Brain pericyte (primary cell): ENCODE data around the gene RAB3IL1.

Experiments used
- DNase-seq: peaks from one replicate; pipeline ENCODE4 v3.0.0-alpha.2; 2012; ENCODE audit warnings: low read depth, low spot score

Gene RAB3IL1

DNA sequence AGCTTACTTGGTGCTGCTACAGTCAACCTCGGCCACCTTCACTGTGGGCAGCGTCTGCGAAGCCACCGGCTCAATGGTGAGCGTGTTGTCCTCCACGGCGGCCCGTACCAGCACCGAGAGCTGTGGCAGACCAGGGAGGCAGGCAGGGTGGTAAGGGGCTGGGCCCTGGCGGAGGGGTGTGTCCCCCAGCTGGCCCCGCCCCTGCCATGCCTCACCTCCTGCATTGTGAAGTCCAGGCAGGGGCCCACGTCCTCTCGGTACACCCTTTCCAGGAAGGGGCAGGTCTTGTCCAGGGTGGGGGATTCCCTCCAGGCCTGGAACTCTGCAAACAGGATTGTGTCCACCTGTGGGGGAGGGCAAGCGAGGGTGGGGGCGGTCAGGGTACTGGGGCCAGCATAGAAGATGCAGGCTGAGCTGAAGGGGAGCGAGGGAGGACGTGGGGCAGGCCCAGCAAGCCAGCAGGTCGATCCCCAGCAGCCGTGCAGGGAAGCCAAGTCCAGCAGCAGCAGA lies 12.8 kb downstream of the RAB3IL1 start:
- no peak for DNase-seq

DNA sequence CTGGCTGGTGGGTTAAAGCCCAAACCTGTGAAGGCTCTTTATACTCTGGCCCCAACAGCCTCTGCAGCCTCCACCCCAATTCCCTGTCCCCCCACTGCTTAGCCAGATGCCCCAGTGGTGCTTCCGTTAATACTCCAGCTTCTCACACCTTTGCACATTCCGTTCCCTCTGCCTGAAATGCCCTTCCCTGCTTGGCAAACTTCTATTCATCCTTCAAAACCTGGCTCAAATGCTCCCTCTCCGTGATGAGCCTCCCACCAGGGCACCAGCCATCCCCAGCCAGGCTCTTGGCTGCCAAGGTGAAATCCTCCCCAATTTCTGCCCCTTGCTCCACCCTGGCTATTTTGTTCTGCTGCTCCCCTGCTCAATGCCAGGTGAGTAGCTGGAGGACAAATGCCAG lies 13.5 kb downstream of the RAB3IL1 start:
- no peak for DNase-seq

DNA sequence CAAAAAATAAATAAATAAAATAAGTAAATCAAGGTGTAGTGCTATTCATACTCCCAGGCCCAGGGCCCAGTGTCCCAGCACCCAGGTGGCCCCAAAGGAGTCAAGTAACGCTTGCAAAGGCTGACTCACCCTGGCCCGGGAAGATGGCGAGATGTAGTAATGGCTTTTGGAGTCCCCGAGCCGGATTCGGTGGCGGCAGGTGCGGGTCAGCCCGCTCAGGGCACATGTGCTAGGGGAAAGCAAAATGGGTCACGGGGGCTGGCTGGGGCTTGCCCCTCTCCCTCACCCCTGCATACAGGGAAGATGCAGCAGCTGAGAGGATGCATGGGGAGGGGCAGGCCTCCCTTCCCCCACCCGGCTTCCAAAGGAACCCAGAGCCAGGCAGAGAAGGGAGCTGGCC lies 15.1 kb downstream of the RAB3IL1 start:
- no peak for DNase-seq

DNA sequence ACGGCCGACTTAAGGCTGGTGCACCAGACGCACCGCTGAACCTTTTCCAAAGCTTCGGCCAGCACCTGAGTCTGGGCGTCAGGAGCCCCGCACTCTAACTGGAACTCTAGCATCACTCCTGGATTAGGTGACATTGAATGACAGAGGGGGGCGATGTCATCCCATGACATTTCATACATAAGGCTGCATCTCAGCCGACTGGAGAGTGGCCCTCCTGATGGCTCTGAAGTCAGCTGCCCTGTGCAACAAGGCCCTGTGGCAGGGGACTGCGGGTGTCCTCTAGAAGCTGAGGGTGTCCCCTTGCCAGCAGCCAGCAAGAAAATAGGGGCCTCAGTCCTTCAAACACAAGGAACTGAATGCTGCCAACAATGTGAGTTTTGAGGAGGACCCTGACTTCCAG lies 16.0 kb downstream of the RAB3IL1 start:
- no peak for DNase-seq

DNA sequence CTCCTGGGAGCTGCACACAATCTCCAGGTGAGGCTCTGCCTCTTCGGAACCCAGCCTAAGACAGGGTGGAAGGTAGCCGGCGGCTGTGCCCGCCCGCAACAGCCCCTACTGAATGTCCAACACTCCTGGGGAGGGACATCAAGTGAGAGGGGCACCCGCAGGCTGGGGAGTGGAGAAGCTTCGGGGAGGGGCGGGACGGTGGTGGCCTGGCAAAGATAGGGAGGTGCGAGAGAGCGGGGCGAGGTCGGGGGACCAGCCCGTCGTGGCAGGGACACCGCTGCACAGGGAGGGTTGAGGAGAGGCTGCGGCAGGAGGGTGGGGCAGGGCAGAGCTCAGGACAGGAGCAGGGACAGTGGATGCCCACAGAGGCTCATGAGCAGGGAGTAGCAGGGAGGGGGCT lies 17.1 kb downstream of the RAB3IL1 start:
- no peak for DNase-seq

DNA sequence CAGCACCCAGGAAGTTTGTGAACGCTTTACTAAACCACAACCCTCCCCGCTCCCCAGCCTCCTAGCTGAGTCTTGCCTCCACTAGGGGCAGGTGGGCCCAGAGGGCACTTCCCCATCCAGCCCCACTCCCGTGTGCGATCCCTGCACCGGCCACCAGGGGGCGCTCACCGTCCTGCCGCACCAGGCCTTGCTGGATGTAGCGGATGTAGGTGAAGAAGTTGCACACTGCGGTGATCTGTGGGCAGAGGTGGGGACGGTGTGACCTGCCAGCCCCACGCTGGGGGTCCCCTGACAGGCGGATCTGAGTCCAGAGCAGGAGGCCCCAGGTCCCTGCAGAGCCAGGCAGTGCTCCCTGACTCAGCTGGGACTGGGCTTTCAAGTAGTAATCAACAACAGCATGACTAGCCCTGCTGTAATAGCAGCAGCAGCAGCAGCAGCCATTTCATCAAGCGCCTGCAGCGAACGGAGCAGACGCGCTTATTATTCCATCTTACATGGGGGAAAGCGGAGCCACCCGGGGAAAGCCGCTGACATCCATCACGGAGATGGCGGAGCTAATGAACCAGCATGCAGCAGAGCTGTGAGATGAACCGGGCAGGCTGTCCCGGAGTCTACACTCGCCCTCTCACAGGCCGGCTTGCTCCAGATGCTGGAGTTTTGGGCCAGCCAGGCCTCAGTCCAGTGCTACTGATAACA lies 18.1 kb downstream of the RAB3IL1 start:
- peak; percentile 62 for DNase-seq

DNA sequence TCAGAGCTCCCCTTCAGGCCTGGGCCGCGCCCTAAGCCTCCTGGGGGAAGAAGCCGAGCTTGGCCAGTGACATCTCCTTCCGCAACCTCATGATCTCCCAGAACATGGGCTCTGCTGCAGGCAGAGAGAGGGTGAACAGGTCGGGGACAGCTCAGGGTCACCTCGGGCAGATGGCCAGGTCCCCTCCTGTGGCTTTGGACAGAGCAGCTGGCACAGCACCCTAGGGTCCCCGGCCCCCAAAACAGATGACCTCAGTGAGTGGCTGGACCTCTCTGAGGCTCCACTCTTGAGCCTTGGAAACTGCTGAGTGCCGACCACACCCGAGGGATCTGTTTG lies 19.2 kb downstream of the RAB3IL1 start:
- DNase-seq, result no peak

DNA sequence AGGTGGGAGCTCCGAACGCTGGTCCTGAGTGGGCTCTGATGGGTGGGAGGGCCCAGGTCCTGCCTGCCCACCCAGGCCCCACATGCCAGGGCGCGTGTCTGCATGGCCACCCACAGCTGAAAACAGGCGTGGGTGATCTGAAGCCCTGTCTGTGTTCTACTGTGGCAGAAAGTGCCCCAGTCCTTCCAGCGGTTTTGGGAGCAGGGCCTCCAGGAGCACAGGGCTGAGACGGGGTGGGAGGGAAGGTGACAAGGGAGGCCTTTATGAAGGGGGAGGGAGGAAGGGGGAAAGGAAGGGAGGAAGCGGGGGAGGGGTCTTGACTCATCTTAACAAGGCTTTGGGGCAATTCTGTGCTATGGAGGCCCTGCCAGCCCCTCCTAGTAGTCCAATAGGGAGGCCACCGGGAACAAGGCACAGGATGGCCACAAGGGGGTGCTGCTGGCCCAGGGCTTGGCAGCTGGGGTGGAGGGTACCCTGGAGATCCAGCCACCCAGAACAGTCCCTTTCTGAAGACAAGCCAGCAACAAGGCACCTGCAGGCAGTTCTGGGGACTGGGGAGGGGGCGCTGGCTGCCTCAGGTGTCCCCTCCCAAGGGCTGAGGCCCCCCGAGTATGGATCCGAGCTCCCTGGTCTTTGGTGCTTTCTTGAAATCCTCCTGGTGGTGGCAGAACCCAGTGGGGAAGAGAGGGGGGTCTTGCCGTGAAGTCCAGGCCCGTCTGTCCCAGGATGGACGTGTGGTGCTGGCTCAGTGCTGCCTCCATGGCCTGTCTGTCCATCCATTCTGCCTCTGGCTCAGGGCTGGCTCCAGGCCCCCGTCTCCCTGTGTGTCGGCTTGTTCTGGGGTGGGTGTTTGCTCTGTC lies 19.7 kb downstream of the RAB3IL1 start:
- no peak for DNase-seq

DNA sequence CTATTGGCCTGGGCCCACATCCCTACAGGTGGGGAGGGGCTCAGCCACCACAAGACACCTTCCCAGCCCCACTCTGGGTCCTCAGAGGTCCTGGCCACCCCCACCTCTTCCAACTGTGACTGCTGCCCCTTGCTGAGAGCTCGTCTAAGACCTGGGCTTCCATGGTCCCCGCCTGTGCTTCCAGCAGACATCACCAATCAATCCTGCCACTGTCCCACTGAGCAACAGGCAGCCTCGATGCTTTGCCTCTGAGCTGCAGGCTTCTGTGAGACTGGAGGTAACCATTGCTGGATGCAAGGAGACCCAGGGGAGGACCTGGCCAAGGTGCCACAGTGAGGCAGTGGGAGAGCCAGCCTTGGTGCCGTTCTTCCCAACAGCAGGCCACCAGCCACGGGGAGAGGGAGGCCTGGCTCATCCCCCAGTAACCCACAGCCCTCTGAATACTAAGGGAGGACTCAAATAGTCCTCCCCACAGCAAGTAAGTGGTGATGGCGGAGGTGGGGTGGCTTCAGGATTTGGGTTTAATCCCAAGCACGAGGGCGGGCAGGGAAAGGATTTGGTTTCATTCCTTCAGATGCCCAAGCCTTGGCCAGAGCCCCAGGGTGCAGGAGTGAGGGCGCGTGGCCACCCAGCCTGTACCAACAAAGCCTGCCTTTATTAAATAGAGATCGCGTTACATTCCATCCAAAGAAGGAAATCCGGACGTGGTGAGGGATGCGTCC lies 20.5 kb downstream of the RAB3IL1 start:
- no peak for DNase-seq

DNA sequence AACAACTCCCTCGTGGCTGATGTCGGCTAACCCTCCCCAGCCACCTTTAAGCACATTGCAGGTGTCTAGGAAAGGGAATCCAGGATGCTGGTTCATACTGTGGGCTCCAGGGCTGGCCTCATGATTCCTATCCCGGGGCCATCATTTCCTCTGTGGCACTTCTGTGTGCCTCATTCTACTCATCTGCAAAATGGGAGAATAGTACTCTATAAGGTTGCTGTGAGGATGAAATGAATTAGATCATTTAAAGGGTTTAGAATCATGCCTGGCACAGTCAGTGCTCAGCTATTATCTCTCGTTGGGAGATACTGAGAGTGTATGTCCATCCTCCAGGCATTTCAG lies 21.7 kb downstream of the RAB3IL1 start:
- no peak for DNase-seq

DNA sequence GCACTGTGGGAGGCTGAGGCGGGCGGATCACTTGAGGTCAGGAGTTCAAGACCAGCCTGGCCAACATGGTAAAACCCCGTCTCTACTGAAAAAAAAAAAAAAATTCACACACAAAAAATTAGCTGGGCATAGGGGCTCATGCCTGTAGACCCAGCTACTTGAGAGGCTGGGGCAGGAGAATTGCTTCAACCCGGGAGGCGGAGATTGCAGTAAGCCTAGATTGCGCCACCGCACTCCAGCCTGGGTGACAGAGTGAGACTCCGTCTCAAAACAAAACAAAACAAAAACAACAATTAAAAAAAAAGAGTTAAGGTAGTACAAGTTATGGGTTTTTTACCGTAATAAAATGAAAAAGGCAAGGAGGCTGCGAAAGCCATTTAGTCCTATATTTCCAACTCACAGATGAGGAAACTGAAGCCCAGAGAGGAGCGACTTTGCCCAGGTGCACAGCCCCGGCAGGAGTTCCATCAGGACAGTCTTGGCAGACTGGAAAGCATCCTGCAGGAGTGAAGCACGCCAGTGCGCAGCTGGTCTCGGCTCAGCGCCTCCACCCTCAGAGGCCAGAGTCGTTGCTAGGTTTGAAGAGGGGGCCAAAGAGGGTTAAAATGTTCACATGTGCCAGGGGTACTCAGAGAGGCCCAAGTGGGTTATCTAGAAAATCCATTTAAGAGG lies 22.2 kb downstream of the RAB3IL1 start:
- DNase-seq, result no peak

DNA sequence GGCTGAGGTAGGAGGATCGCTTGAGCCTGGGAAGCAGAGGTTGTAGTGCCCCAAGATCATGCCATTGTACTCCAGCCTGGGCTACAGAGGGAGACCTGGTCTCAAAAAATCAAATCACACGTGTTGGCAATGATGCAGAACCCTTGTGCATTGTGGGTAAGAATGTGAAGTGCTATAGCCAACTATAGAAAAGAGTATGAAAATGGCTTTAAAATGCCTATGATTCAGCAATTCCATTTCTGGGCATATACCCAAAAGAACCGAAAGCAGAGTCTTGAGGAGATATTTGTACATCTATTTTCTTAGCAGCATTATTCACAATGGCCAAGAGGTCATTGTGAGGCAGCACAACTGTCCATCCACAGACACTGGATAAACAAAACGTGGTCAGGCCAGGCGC lies 23.4 kb downstream of the RAB3IL1 start:
- peak; percentile 41 for DNase-seq

DNA sequence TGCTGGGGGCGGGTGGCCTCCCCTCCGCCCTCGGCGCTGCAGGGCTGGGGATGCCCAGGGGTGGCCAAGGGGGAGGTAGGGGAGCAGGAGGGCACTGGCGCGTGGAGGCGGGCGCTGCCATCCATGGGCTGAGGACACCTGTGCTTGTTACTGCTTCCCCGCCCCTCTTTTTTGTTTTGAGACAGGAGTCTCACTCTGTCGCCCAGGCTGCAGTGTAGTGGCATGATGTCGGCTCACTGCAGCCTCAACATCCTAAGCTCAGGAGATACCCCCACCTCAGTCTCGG lies 25.3 kb downstream of the RAB3IL1 start:
- DNase-seq, result no peak

DNA sequence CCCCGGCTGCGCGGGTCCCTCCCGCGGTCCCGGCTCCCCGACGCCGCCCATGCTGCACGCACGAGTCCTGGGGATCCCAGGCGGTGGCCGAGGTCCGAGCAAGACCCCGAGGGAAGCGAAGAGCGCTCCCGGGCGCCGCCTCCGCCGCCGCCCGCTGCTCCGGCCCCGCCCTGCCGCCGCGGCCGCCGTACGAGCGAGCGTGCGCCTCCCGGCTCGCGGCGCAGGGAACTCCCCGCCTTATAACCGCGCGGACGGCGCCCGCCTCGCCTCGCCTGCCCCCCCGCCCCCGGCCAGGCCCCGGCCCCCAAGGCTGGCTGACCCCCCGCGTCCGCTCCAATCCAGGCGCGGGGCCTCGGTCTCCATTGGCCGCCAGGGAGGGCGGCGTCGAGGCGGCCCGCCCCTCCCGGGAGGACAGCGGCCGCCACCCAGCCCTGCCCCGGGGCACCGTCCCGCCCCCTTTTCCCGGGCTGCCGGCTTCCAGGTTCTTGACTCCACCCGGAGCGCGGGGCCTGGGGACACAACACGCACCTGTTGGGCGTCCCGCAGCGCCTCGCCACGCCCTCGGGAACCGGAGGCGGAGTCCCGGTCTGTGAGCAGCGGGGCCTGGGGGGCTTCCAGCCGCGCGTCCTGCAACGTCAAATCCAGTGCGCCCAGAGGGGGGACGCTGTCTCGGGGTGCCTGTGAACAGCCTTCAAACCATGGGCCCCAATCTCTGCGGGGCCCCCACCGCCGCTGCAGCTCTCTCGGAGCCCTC lies 25.9 kb downstream of the RAB3IL1 start, which contains the start of gene FADS3:
TSS of gene FADS3 (minus strand) at position 215 of the 754 bp plus-strand sequence. CDS start at position 51, 164 bp downstream.
- no peak for DNase-seq

DNA sequence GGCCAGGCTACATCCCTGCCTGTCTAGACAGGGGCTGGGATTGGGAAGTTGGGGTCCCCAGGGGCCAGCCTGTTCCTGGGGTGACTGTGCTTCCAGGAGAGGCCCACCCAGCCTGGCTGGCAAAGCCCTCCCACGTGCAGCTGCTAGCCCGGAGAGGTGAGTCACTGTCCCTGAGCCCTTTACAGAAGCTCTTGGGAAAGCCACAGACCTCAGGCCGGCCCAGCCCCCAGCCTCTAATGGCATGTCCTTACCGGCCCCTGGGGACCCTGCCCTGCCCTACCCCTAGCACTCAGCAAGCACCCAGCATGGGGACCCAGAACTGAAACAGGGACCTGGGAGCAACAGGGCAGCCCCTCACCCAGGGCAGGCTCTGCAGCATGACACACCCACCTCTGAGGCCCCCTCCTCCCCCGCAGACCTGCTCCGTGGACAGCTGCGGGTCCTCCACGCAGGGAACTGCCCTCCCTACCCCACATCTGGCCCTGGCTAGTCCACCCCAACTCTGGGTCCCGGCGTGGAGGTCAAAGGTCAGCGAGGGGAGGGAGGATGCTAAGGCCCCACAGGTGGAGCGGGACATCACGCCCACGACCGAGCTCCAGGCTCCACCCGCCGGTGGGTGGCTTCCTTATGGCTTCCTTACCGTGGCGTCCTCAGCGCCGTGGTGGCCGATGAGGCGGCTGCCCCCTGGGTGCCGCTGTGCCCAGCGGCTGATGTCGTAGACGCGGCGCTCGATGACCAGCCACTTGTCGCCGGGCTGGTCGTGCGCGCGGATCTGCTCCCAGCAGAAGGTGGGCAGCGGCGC lies 26.6 kb downstream of the RAB3IL1 start:
- no peak for DNase-seq

DNA sequence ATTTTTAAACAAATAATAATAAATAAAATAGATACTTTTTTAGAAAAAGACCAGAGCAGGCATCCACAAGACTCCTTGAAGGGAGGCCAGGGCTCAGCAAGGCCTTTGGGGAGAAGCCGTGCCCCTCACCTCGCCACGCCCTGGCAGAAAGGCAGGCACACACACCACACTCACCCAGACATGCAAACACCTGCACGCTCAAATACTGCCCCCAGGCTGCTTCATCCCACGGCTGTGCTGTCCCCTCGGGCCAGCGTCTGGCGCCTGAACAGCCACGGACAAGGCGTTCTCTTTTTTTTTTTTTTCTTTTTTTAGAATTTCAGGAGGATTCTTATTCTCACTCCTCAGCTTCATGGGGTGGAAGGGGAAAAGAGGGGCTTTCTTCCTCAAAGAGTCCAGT lies 27.5 kb downstream of the RAB3IL1 start:
- no peak for DNase-seq

DNA sequence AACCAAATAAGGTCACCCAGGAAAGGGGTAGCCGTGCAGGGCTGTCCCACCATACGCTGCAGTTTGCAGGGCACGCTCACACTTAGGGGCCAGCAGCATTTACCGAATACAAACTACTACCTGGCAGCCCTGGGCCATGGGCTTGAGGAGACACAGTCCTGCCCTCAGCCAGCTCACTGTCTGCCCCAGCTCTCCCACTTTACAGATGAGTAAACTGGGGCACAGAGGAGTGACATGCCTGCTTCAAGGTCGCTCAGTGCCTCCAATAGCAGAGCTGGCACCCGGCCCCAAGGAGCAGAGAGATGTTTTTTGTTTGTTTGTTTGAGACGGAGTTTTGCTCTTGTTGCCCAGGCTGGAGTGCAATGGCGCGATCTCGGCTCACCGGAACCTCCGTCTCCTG lies 28.8 kb downstream of the RAB3IL1 start:
- DNase-seq, result no peak

DNA sequence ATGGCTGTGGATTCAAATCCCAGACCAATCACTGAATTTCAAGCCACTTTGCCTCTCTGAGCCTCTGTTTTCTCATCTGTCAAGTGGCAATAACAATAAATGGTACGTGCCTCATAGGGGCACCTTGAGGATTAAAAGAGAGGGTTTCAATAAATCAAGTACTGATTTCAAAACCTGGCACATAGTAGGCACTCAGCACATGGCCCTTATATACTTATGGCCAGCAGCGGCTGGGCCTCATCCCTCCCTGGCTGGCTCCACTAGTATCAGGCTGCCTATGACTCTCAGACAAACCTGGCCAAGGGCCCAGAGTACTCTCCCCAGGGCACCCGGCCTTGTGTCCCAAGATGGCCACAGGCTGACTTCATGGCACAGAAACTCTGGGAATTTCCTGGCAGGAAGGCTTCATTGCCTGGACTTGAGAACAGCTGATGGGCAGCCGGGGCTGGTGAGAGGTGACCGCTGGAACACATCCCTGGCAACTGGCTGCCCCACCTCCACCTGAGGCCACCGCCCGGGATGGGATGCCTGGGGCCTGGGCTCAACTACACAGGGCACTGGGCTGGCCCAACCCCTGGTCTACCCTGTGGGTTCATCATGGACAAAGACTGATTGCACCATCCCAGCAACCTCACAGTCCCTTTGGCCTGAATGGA lies 29.4 kb downstream of the RAB3IL1 start:
- peak; percentile 41 for DNase-seq

DNA sequence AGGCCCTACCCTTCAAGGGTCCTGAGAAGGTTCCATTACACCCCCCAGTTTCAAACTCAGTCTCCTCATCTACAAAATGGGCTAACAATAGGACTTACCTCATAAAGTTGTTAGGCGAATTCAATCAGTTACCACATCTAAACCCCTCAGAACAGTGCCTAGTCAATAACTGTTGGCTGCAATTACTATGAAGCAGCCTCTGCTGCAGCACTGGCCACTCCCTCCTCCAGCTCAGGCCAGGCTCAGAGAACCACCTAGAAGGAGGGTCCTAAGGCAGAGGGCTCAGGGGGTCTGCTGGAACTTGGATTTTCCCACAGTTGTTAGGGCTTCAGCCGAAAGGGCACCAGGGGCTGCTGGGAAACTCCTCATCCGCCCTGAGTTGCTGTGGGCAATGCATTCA lies 30.7 kb downstream of the RAB3IL1 start:
- no peak for DNase-seq
